ENCODE data around the gene ERAS.

DNA sequence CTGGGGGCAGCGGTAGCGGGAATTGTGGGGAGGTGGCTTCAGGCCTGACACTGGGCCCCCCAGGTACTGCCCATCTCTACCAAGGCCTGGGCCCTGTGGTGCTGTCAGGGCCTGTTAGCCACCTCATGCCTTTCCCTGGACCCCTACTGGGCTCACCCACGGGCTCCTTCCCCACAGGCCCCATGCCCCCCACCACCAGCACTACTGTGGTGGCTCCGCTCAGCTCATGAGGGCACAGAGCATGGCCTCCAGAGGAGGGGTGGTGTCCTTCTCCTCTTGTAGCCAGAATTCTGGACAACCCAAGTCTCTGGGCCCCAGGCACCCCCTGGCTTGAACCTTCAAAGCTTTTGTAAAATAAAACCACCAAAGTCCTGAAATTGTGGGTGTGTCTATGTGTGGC lies 32.4 kb upstream of the ERAS start:
- TF ChIP-seq, protein P1, sequence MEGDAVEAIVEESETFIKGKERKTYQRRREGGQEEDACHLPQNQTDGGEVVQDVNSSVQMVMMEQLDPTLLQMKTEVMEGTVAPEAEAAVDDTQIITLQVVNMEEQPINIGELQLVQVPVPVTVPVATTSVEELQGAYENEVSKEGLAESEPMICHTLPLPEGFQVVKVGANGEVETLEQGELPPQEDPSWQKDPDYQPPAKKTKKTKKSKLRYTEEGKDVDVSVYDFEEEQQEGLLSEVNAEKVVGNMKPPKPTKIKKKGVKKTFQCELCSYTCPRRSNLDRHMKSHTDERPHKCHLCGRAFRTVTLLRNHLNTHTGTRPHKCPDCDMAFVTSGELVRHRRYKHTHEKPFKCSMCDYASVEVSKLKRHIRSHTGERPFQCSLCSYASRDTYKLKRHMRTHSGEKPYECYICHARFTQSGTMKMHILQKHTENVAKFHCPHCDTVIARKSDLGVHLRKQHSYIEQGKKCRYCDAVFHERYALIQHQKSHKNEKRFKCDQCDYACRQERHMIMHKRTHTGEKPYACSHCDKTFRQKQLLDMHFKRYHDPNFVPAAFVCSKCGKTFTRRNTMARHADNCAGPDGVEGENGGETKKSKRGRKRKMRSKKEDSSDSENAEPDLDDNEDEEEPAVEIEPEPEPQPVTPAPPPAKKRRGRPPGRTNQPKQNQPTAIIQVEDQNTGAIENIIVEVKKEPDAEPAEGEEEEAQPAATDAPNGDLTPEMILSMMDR (conservative IDR thresholded peaks at IDR 0.05; ENCODE audit: low read length), result no peak
- TF ChIP-seq EZH2phosphoT487 (IDR thresholded peaks at IDR 0.05; ENCODE audit: borderline replicate concordance), result no peak

All from Loucy (cell line).